GM13976 (cell line): ENCODE results near the gene XAB2.

Experiments used
- DNase-seq: peaks from one replicate; pipeline ENCODE4 v3.0.0; 2012; ENCODE audit warnings: low spot score
- in situ Hi-C: fragments of 300-500 bp; cut with MboI; formaldehyde crosslinking; loops from one replicate; pipeline ENCODE4 v1.12.0; 2022; ENCODE audit warnings: low sequenced_read_pairs, mixed read lengths, inconsistent platforms; ENCODE audit not compliant: unreplicated experiment
- TF ChIP-seq, protein P1 (sequence below): IDR thresholded peaks from 2 replicates; pipeline ENCODE4 v1.5.1; 2012; ENCODE audit warnings: borderline replicate concordance, mild to moderate bottlenecking; ENCODE audit not compliant: insufficient read depth; ENCODE audit errors: extremely low read depth, missing control alignments, control extremely low read depth

The XAB2 gene

DNA sequence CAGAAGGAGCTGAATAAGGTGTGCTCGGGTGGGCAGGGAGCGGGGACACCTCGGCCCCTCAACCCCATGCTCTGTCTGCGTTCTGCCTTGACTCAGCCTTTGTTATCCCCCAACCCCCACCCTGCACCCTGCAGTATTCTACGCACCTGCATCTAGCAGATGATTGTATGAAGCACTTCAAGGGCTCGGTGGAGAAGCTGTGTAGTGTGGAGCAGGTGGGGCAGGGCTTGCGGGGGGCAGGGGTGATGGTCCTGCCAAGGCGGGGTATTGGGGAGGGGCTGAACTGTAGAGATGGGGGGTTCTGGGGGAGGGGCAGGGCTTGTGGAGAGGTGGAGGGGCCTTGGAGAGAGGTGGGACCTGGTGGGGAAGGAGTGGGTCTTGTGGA is 13.7 kb upstream of the XAB2 start:
- in situ Hi-C loops = no loop called here
- DNase-seq = no peak
- TF ChIP-seq, protein P1, sequence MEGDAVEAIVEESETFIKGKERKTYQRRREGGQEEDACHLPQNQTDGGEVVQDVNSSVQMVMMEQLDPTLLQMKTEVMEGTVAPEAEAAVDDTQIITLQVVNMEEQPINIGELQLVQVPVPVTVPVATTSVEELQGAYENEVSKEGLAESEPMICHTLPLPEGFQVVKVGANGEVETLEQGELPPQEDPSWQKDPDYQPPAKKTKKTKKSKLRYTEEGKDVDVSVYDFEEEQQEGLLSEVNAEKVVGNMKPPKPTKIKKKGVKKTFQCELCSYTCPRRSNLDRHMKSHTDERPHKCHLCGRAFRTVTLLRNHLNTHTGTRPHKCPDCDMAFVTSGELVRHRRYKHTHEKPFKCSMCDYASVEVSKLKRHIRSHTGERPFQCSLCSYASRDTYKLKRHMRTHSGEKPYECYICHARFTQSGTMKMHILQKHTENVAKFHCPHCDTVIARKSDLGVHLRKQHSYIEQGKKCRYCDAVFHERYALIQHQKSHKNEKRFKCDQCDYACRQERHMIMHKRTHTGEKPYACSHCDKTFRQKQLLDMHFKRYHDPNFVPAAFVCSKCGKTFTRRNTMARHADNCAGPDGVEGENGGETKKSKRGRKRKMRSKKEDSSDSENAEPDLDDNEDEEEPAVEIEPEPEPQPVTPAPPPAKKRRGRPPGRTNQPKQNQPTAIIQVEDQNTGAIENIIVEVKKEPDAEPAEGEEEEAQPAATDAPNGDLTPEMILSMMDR = no peak

GRCh38 chr19:7642295-7643030 is 13.1 kb upstream of the XAB2 start:
- in situ Hi-C loops = no loop called here
- DNase-seq = no peak
- TF ChIP-seq, protein P1 = no peak

DNA sequence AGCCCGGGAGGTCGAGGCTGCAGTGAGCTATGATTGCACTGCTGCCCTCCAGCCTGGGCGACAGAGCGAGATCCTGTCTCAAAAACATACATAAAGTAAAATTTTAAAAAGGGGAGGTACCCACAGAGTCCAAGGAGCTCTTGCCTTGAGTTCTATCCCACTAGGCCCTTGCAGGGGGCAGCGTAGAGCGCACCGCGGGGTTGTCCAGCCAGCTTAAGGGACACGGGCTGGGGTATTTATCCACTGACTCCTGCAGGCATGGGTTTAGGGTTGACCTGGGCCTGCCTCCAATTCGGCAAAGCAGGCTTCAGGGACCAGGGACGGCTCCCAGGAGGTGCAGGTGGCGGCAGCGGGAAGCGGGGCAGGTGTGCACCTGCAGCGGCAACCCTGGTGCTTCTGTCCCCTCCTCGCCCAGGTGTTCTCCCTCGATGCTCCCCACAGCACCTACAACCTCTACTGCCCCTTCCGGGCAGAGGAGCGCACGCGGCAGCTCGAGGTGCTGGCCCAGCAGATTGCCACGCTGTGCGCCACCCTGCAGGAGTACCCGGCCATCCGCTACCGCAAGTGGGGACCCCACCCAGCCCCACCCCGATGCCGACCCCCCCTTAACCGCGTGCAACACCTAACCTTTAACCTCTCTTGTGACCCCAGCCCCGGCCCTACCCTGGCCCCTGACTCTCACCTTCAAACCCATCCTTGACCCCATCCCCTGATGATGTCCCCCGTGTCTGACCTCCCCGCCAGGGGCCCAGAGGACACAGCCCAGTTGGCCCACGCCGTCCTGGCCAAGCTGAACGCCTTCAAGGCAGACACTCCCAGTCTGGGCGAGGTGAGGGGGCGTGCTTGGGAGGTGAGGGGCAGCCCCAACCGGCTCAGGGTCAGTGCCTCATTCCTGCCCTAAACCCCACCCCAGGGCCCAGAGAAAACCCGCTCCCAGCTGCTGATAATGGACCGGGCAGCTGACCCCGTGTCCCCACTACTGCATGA is 12.2 kb upstream of the XAB2 start:
- in situ Hi-C loops = no loop called here
- no peak for DNase-seq
- TF ChIP-seq, protein P1 = no peak

DNA sequence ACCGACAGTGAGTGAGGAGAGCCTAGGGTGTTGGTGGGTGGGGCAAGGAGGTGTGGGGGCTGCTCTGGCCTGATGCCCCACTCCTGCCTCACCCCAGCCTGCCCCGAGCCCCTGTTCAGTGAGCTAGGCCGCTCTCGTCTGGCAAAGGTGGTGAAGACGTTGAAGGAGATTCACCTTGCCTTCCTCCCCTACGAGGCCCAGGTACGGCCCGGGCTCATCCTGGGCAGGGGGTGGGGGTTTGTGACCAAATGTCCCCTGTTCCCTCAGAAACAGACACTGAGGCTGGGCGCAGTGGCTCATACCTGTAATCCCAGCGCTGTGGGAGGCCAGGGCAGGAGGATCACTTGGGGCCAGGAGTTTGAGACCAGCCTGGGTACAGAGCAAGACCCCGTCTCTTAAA is 11.5 kb upstream of the XAB2 start:
- in situ Hi-C loops = no loop called here
- TF ChIP-seq, protein P1 = no peak
- DNase-seq = no peak

DNA sequence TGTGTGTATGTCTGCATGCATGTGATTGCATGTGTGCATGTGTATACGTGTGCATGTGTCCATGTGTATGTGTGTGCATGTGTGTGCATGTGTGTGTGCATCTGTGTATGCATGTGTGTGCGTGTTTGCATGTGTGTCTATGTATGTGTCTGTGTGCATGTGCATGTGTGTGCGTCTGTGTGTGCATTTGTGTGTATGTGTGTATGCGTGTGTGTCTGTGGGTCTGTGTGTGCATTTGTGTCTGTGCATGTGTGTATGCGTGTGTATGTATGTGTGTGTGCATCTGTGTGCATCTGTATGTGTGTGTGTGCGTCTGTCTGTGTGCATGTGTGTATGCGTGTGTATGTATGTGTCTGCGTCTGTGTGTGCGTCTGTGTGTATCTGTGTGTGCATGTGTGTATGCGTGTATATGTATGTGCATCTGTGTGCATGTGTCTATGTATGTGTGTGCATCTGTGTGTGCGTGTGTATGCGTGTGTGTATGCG is 10.6 kb upstream of the XAB2 start:
- no peak for DNase-seq
- TF ChIP-seq, protein P1 = no peak
- in situ Hi-C loops = no loop called here

DNA sequence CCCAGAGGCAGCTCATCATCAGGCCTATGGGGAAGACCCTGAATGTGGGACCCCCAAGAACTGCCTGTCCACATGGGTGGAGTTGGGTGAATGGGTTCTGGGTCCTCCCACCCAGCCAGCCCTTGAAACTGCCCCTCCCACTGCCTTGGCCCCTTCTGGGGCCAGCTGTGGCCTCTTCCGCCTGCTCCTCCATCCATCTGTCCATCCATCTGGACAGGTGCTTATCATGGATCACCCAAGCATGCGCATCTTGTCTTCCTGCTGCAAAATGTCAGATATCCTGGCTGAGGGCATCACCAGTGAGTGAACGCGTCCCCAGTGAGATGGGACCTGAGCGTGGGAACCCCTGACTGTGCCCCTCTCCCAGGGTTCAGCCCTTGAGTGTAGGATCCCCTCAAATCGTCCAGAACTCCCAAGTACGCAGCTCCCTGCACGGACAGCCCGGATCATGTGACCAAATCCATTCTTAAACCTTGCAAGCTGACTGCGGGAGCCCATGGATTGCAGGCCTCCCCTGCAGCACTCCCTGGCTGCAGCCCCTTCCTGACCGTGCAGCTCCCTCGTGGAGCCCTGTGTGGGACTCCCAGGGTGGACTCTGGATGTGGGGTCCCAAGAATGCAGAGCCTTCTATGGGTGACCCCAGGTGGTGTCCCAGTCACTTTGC is 9.6 kb upstream of the XAB2 start:
- no peak for DNase-seq
- TF ChIP-seq, protein P1 = no peak
- in situ Hi-C loops = no loop called here
